ENCODE data around the gene CDADC1.

The CDADC1 gene

GRCh38 chr13:49247643-49248621 is at the start of gene CDADC1:
Gene CDADC1 (plus strand): TSS chr13:49247925. CDS start chr13:49248038, 113 bp downstream.
- peak; percentile 75 to 95 for DNase-seq (ENCODE audit: low read depth in 2 of 2)

- DNase-seq (ENCODE audit: low read depth in 2 of 2), result no peak
Measured at GRCh38 chr13:49206641-49207040, 41.1 kb upstream of the CDADC1 start.

DNA sequence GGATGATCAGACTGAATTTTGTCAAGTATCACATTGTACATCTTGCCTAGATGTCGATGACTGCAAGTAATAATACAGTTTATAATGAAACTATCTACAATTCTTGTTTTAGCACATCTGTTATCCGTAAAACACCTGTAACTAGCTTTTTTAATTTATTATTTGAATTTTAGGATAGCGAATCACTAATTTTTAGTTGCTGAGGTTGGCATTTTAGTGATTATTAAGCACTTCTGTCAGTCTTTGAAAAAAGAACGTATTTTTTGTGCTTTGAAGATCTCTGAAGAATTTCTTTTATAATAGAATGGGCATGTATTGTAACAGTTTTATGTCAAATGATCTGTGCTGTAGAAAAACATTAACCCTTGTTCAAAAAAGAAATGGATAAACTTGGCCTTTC is 39.1 kb upstream of the CDADC1 start:
- no peak for DNase-seq (ENCODE audit: low read depth in 2 of 2)

DNA sequence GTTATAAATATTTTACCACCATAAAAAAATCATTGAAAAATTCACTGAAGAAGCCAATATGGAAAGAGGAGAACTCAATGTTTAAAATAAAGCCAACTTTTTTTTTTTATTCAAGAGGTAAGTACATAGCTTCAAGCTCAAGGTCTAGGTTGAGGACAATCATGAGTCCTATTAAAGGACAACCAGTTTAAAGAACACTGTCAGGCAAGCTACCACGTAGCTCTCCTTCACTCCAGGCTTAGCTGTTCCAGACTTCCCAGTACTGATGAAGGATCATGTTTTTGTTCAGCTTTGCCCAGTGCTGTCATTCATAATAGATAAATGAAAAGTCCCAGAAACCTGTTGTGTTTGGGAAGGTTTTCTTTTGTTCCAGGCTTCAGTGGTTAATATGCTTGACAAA is 37.6 kb upstream of the CDADC1 start:
- no peak for DNase-seq (ENCODE audit: low read depth in 2 of 2)

GRCh38 chr13:49210669-49211068 is 37.1 kb upstream of the CDADC1 start:
- no peak for DNase-seq (ENCODE audit: low read depth in 2 of 2)

GRCh38 chr13:49213539-49213938 is 34.2 kb upstream of the CDADC1 start:
- no peak for DNase-seq (ENCODE audit: low read depth in 2 of 2)

- no peak for DNase-seq (ENCODE audit: low read depth in 2 of 2)
Measured at GRCh38 chr13:49213997-49214916, 33.5 kb upstream of the CDADC1 start.

DNA sequence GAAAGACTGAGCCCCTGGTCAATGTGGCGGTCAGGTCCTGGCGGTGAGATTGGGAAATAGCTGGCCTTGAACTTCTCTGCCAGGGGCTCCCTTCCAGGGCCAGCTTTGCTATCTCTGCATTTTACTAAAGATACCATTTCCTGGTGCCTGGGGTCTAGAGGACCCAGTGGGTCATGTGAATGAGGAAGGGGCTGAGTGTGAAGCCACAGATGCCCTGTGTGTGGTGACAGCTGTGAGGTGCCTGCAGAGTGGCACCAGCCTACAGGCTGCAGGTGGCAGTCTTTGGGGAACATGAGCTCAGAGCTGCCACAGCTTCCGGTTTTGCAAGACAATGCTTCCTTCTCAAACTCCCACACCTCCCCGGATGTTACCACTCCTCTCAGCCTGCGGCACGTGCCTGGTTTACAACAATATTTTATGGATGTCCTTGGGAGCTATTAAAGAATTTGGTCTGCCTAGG is 32.8 kb upstream of the CDADC1 start:
- no peak for DNase-seq (ENCODE audit: low read depth in 2 of 2)

DNA sequence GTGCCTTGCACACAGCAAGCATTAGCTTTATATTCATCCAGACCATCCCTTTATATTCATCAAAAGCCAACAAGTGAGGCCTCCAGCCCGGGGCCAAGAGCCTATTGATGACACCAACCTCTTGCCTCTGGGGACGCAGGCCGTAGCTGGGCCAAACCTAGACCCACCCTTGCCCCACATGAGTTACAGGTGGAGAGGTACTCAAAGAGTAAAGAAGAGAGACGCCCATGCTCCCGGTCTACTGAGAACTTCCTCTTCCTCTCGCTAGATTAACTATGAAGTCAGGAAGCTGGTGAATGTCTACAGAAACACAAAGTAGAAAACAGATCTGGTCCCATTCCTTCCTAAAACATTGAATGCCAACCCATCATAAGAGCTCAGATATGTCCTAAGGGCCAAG is 31.4 kb upstream of the CDADC1 start:
- no peak for DNase-seq (ENCODE audit: low read depth in 2 of 2)

- DNase-seq (ENCODE audit: low read depth in 2 of 2), result no peak
Measured at GRCh38 chr13:49217962-49218492, 29.7 kb upstream of the CDADC1 start.

DNA sequence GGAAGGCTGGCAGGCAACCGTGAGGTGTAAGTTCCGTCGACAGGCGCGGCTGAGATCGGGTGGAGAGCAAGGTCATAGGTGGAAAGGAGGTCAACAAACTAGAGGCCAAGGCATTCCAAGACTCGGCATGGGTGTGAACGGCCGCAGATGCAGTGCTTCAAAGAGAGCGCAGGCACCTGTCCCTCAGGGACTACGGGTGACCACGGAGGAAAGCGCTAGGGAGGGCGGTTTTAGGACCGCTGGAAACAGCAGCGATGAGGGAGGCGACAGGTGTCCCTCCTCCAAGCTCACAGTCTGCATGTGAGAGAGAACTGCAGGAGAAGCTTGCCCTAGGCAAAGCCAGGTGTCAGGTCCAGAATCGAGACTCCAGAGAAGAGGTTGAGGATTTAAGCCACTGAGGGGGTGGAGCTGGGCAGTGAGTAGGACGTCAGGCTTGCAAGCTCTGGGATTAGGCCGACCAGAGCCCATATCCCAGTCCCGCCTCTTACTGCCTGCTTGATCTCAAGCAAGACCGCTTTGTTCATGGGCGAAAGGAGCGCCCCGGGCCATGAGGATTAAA is 29.2 kb upstream of the CDADC1 start:
- no peak for DNase-seq (ENCODE audit: low read depth in 2 of 2)

- no peak for DNase-seq (ENCODE audit: low read depth in 2 of 2)
Measured at GRCh38 chr13:49219647-49220035, 28.1 kb upstream of the CDADC1 start.

- DNase-seq (ENCODE audit: low read depth in 2 of 2), result peak in 1 of 2 donors; percentile 24
Measured at GRCh38 chr13:49220036-49220855, 27.5 kb upstream of the CDADC1 start, which contains the start of gene MLNR. Gene MLNR (plus strand): TSS chr13:49220338. CDS start chr13:49220338, 0 bp downstream.

DNA sequence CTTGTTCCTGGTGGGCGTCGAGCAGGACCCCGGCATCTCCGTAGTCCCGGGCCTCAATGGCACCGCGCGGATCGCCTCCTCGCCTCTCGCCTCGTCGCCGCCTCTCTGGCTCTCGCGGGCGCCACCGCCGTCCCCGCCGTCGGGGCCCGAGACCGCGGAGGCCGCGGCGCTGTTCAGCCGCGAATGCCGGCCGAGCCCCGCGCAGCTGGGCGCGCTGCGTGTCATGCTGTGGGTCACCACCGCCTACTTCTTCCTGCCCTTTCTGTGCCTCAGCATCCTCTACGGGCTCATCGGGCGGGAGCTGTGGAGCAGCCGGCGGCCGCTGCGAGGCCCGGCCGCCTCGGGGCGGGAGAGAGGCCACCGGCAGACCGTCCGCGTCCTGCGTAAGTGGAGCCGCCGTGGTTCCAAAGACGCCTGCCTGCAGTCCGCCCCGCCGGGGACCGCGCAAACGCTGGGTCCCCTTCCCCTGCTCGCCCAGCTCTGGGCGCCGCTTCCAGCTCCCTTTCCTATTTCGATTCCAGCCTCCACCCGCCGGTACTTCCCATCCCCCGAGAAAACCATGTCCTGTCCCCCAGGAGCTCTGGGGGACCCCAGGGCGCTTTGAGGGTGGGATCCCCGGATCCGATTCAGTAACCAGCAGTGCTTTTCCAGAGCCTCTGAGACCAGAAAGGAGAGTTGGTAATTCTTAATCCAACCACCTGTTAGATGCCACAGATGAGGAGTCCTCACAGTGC is 26.7 kb upstream of the CDADC1 start:
- DNase-seq (ENCODE audit: low read depth in 2 of 2), result peak in 1 of 2 donors; percentile 7

GRCh38 chr13:49221590-49221965 is 26.1 kb upstream of the CDADC1 start:
- DNase-seq (ENCODE audit: low read depth in 2 of 2), result no peak

- no peak for DNase-seq (ENCODE audit: low read depth in 2 of 2)
Measured at GRCh38 chr13:49225223-49226042, 22.3 kb upstream of the CDADC1 start.

GRCh38 chr13:49226613-49227012 is 21.1 kb upstream of the CDADC1 start:
- no peak for DNase-seq (ENCODE audit: low read depth in 2 of 2)

DNA sequence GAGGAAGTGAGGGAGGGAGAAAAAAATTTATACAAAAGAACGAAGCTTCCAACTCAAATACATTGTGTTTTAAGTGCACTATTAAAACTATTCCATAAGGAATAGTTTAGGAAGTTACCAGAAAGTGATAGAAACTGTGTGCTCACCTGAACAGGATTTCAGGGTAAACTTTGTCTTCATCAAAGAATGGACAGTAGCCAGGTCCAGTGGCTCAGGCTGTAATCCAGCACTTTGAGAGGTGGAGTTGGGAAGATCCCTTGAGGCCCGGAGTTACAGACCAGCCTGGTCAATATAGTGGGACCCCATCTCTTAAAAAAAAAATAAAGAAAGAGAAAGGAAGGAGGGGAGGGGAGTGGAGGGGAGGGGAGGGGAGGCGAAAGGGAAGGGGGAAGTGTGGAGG is 13.0 kb upstream of the CDADC1 start:
- DNase-seq (ENCODE audit: low read depth in 2 of 2), result no peak

- DNase-seq (ENCODE audit: low read depth in 2 of 2), result no peak
Measured at GRCh38 chr13:49235856-49236431, 11.8 kb upstream of the CDADC1 start.

All from activated CD4-positive, alpha-beta T cell treated with anti-CD3 and anti-CD28 coated beads for 24 hours (primary cell).